HFFc6 (cell line): ENCODE data around the gene EGR2. TPM values are rescaled to one million over a fixed set of nuclear protein-coding genes. Genes with fewer than 3 reads are reported as not detected.

Experiments
- DNase-seq: peaks from one replicate; pipeline ENCODE4 v3.0.0-alpha.2; 2018
- H3K27ac Mint-ChIP-seq: 2 replicates; pipeline ENCODE4 v1.8.0; 2020; ENCODE audit warnings: mild to moderate bottlenecking, mixed read lengths
- H3K27me3 Mint-ChIP-seq: 2 replicates; pipeline ENCODE4 v1.8.0; 2021; ENCODE audit warnings: mild to moderate bottlenecking, moderate library complexity, mixed read lengths; ENCODE audit not compliant: insufficient read depth
- H3K36me3 Mint-ChIP-seq: 2 replicates; pipeline ENCODE4 v1.8.0; 2021; ENCODE audit warnings: low read depth, mixed read lengths
- H3K4me1 Mint-ChIP-seq: 2 replicates; pipeline ENCODE4 v1.8.0; 2020; ENCODE audit warnings: low read depth, mixed read lengths
- H3K4me3 Mint-ChIP-seq: 2 replicates; pipeline ENCODE4 v1.8.0; 2020; ENCODE audit warnings: mild to moderate bottlenecking, moderate library complexity, mixed read lengths
- H3K9me3 Mint-ChIP-seq: 2 replicates; pipeline ENCODE4 v1.8.0; 2020; ENCODE audit warnings: mild to moderate bottlenecking, mixed read lengths
- CTCF ChIP-seq: fragments of 200-600 bp; sonication (generic); IDR thresholded peaks from 2 replicates; pipeline ENCODE4 v1.5.0; 2021; ENCODE audit warnings: antibody characterized with exemption, mild to moderate bottlenecking
- total RNA-seq, 6 experiments: library from RNA; stranded (reverse); fragmentation: NEBNext Ultra II Directional; extraction: Animal tissue kit (Norgen Biotek cat#: 25700); gene quantifications; 2 replicates in 1 of 6; 3 replicates in 5 of 6; pipeline ENCODE4 v1.2.3, GENCODE V29; 2021

EGR2 gene
- total RNA-seq, 6 experiments from 2014 or later: 0.13 to 0.64 (median 0.26) TPM

- no peak for DNase-seq
- peaks cover 10% of the 10 kb centered on the region; the same call in 1 of the 2 replicates for H3K9me3 Mint-ChIP-seq
Observed at GRCh38 chr10:62847433-62847832, 31.3 kb upstream of the EGR2 start.

GRCh38 chr10:62844280-62845011, 28.3 kb upstream of the EGR2 start:
- no peaks in the 10 kb centered on the region for H3K36me3 Mint-ChIP-seq
- H3K4me1 Mint-ChIP-seq: no peaks in the 10 kb centered on the region
- no peak overlapping the region for H3K4me3 Mint-ChIP-seq
- no peak for TF ChIP-seq CTCF
- H3K27me3 Mint-ChIP-seq: peaks cover 17% of the 10 kb centered on the region
- H3K27ac Mint-ChIP-seq: no peak overlapping the region
- no peak for DNase-seq
- H3K9me3 Mint-ChIP-seq: peaks cover 10% of the 10 kb centered on the region; the same call in 1 of the 2 replicates

More at GRCh38 chr10:62847433-62847832, 31.3 kb upstream of the EGR2 start:
- no peak overlapping the region for H3K27ac Mint-ChIP-seq
- H3K27me3 Mint-ChIP-seq: peaks cover 32% of the 10 kb centered on the region
- H3K4me1 Mint-ChIP-seq: no peaks in the 10 kb centered on the region
- no peaks in the 10 kb centered on the region for H3K36me3 Mint-ChIP-seq
- TF ChIP-seq CTCF: no peak
- H3K4me3 Mint-ChIP-seq: no peak overlapping the region

GRCh38 chr10:62843600-62843999, 27.4 kb upstream of the EGR2 start:
- H3K4me3 Mint-ChIP-seq: no peak overlapping the region
- peaks cover 19% of the 10 kb centered on the region for H3K27me3 Mint-ChIP-seq
- peaks cover 10% of the 10 kb centered on the region; the same call in 1 of the 2 replicates for H3K9me3 Mint-ChIP-seq
- H3K27ac Mint-ChIP-seq: no peak overlapping the region
- DNase-seq: no peak
- H3K4me1 Mint-ChIP-seq: no peaks in the 10 kb centered on the region
- no peaks in the 10 kb centered on the region for H3K36me3 Mint-ChIP-seq
- no peak for TF ChIP-seq CTCF

GRCh38 chr10:62842983-62843382, 26.8 kb upstream of the EGR2 start:
- peaks cover 17% of the 10 kb centered on the region for H3K27me3 Mint-ChIP-seq
- H3K9me3 Mint-ChIP-seq: peaks cover 10% of the 10 kb centered on the region; the same call in 1 of the 2 replicates
- H3K27ac Mint-ChIP-seq: no peak overlapping the region
- TF ChIP-seq CTCF: no peak
- H3K4me1 Mint-ChIP-seq: no peaks in the 10 kb centered on the region
- DNase-seq: no peak
- no peak overlapping the region for H3K4me3 Mint-ChIP-seq
- no peaks in the 10 kb centered on the region for H3K36me3 Mint-ChIP-seq

- Mint-ChIP-seq H3K27me3 (peaks cover 19% of the 10 kb centered on the region), H3K9me3 (no peaks in the 10 kb centered on the region), H3K4me1 (no peaks in the 10 kb centered on the region), H3K27ac (no peak overlapping the region), H3K36me3 (no peaks in the 10 kb centered on the region), H3K4me3 (no peak overlapping the region)
- no peak for DNase-seq
- no peak for TF ChIP-seq CTCF
Observed at GRCh38 chr10:62839590-62839989, 23.4 kb upstream of the EGR2 start.
